ENCODE results near the gene ARID4B. TPM values are rescaled to one million over a fixed set of nuclear protein-coding genes. Genes with fewer than 3 reads are reported as not detected.

ARID4B gene
- total RNA-seq: 32.2 and 39.2 TPM in 2 replicates

GRCh38 chr1:235327559-235328270, at the start of gene ARID4B:
Gene ARID4B, minus strand, starts transcription at chr1:235328179. Its CDS starts 1,260 bp downstream, at chr1:235326919.

GRCh38 chr1:235367000-235367908, 39.3 kb upstream of the ARID4B start, which contains the start of gene TBCE:
Gene TBCE, plus strand, starts transcription at chr1:235367427. Its CDS starts 12,623 bp downstream, at chr1:235380050.

GRCh38 chr1:235328271-235329138, 526 bp upstream of the ARID4B start, which contains the start of gene GGPS1:
Gene GGPS1, plus strand, starts transcription at chr1:235328570. Its CDS starts 6,695 bp downstream, at chr1:235335265.

GRCh38 chr1:235160957-235161684, 166.9 kb downstream of the ARID4B start, which contains the start of gene RBM34:
Gene RBM34, minus strand, starts transcription at chr1:235161250. Its CDS starts 24 bp downstream, at chr1:235161226.

GRCh38 chr1:235128456-235129328, 199.3 kb downstream of the ARID4B start, which contains the start of gene TOMM20:
Gene TOMM20, minus strand, starts transcription at chr1:235128837. Its CDS starts 122 bp downstream, at chr1:235128715.

Other genes with a start within 250 kb of the ARID4B start
- gene TOMM20, start 199.3 kb downstream of the ARID4B start, total RNA-seq: 83.4 and 116 TPM in 2 replicates
- gene RBM34, start 166.9 kb downstream of the ARID4B start, total RNA-seq: 60.7 and 79.9 TPM in 2 replicates
- 18.1 and 22.7 TPM in 2 replicates for gene GGPS1, start 391 bp upstream of the ARID4B start, total RNA-seq
- 22.4 and 35.1 TPM in 2 replicates for gene TBCE, start 39.2 kb upstream of the ARID4B start, total RNA-seq
- gene B3GALNT2, start 176.3 kb upstream of the ARID4B start, total RNA-seq: 56.8 and 65.2 TPM in 2 replicates

Data from epithelial cell of umbilical artery (primary cell).